Stimulated activated CD8-positive, alpha-beta memory T cell treated with anti-CD3 and anti-CD28 coated beads, Interleukin-2, amount 100 ng/mL, for 1 hour (primary cell): Measurements from ENCODE around the gene ABAT.
A peak's percentile ranks its signal among the peaks of the same experiment; 100 is the strongest.

Experiments
- DNase-seq, 2 donors: peaks; one replicate each; pipeline ENCODE4 v3.0.0-alpha.2; 2020; ENCODE audit warnings: low read depth in 2 of 2

Gene ABAT

GRCh38 chr16:8674413-8675022, at the start of gene ABAT:
TSS of gene ABAT (plus strand) at chr16:8674617. CDS start at chr16:8735740, 61,123 bp downstream.
- DNase-seq = peak; percentile 73 to 79

GRCh38 chr16:8625491-8626087, 48.8 kb upstream of the ABAT start:
- no peak for DNase-seq

- DNase-seq = no peak
Measured at GRCh38 chr16:8626946-8627345, 47.5 kb upstream of the ABAT start.

- no peak for DNase-seq
Measured at GRCh38 chr16:8627456-8627855, 47.0 kb upstream of the ABAT start.

- no peak for DNase-seq
Measured at GRCh38 chr16:8628981-8629725, 45.3 kb upstream of the ABAT start.

- DNase-seq = no peak
Measured at GRCh38 chr16:8630255-8630953, 44.0 kb upstream of the ABAT start.

- DNase-seq = no peak
Measured at GRCh38 chr16:8631373-8631772, 43.0 kb upstream of the ABAT start.

- DNase-seq = no peak
Measured at GRCh38 chr16:8631818-8632465, 42.5 kb upstream of the ABAT start.

- no peak for DNase-seq
Measured at GRCh38 chr16:8632675-8633182, 41.7 kb upstream of the ABAT start.

GRCh38 chr16:8634991-8635736, 39.3 kb upstream of the ABAT start:
- no peak for DNase-seq

- DNase-seq = no peak
Measured at GRCh38 chr16:8639694-8640093, 34.7 kb upstream of the ABAT start.

- DNase-seq = no peak
Measured at GRCh38 chr16:8641671-8642070, 32.7 kb upstream of the ABAT start.

- no peak for DNase-seq
Measured at GRCh38 chr16:8642146-8642545, 32.3 kb upstream of the ABAT start.

GRCh38 chr16:8644211-8645140, 29.9 kb upstream of the ABAT start:
- DNase-seq = no peak

GRCh38 chr16:8645141-8645521, 29.3 kb upstream of the ABAT start:
- no peak for DNase-seq

- no peak for DNase-seq
Measured at GRCh38 chr16:8645831-8646230, 28.6 kb upstream of the ABAT start.

- DNase-seq = no peak
Measured at GRCh38 chr16:8646326-8647053, 27.9 kb upstream of the ABAT start.

- DNase-seq = no peak
Measured at GRCh38 chr16:8647721-8648318, 26.6 kb upstream of the ABAT start.

- no peak for DNase-seq
Measured at GRCh38 chr16:8648877-8649276, 25.5 kb upstream of the ABAT start.
